ENCODE results near the gene C20orf141. TPM values are rescaled to one million over a fixed set of nuclear protein-coding genes. Genes with fewer than 3 reads are reported as not detected.
"Not testable (repeated sequence)": the region's sequence is repeated elsewhere in the genome, so short reads cannot be mapped to it uniquely, and the experiment has no call there.

C20orf141 gene
- not detected in 3 replicates for total RNA-seq
- long read RNA-seq = 0 reads

- no peak for DNase-seq (ENCODE audit: low spot score)
- no peak for TF ChIP-seq CTCF (IDR thresholded peaks at IDR 0.05)
- Mint-ChIP-seq H3K9me3 (ENCODE audit: low read depth) (peaks cover 15% of the 10 kb centered on the region), H3K4me1 (ENCODE audit: low read depth) (peaks cover 25% of the 10 kb centered on the region), H3K4me3 (ENCODE audit: unreplicated experiment) (no peak within 1 kb of the TSS), H3K27ac (ENCODE audit: unreplicated experiment) (peak within 1 kb of the TSS; percentile 77), H3K36me3 (ENCODE audit: low read depth) (peaks cover 9% of the 10 kb centered on the region), H3K27me3 (ENCODE audit: low read depth) (no peaks in the 10 kb centered on the region)
Measured at GRCh38 chr20:2814587-2815051, at the start of gene C20orf141. C20orf141 (plus strand) TSS chr20:2814987; CDS start chr20:2815185, 198 bp downstream.

- DNase-seq (ENCODE audit: low spot score) = no peak
- Mint-ChIP-seq H3K27ac (ENCODE audit: unreplicated experiment) (no peak overlapping the region), H3K27me3 (ENCODE audit: low read depth) (peaks cover 24% of the 10 kb centered on the region), H3K4me1 (ENCODE audit: low read depth) (peaks cover 14% of the 10 kb centered on the region), H3K36me3 (ENCODE audit: low read depth) (no peaks in the 10 kb centered on the region), H3K9me3 (ENCODE audit: low read depth) (no peaks in the 10 kb centered on the region), H3K4me3 (ENCODE audit: unreplicated experiment) (no peak overlapping the region)
- TF ChIP-seq CTCF (IDR thresholded peaks at IDR 0.05) = no peak
Measured at GRCh38 chr20:2767768-2768631, 46.8 kb upstream of the C20orf141 start.

- Mint-ChIP-seq H3K36me3 (ENCODE audit: low read depth) (no peaks in the 10 kb centered on the region), H3K27ac (ENCODE audit: unreplicated experiment) (no peak overlapping the region), H3K4me3 (ENCODE audit: unreplicated experiment) (no peak overlapping the region), H3K9me3 (ENCODE audit: low read depth) (no peaks in the 10 kb centered on the region), H3K27me3 (ENCODE audit: low read depth) (peaks cover 18% of the 10 kb centered on the region), H3K4me1 (ENCODE audit: low read depth) (peaks cover 14% of the 10 kb centered on the region)
- TF ChIP-seq CTCF (IDR thresholded peaks at IDR 0.05) = no peak
- DNase-seq (ENCODE audit: low spot score) = no peak
Measured at GRCh38 chr20:2768632-2769015, 46.2 kb upstream of the C20orf141 start.

- not testable (repeated sequence) for H3K27ac Mint-ChIP-seq (ENCODE audit: unreplicated experiment); H3K36me3 Mint-ChIP-seq (ENCODE audit: low read depth); H3K4me3 Mint-ChIP-seq (ENCODE audit: unreplicated experiment); H3K9me3 Mint-ChIP-seq (ENCODE audit: low read depth)
- H3K27me3 Mint-ChIP-seq (ENCODE audit: low read depth) = peaks cover 15% of the 10 kb centered on the region
- peak; percentile 41 for DNase-seq (ENCODE audit: low spot score)
- H3K4me1 Mint-ChIP-seq (ENCODE audit: low read depth) = peaks cover 14% of the 10 kb centered on the region
Measured at GRCh38 chr20:2770091-2770490, 44.7 kb upstream of the C20orf141 start.

GRCh38 chr20:2771631-2772080 is 43.1 kb upstream of the C20orf141 start:
- H3K27ac Mint-ChIP-seq (ENCODE audit: unreplicated experiment) = no peak overlapping the region
- peaks cover 14% of the 10 kb centered on the region for H3K4me1 Mint-ChIP-seq (ENCODE audit: low read depth)
- peak; percentile 55 for DNase-seq (ENCODE audit: low spot score)
- no peaks in the 10 kb centered on the region for H3K36me3 Mint-ChIP-seq (ENCODE audit: low read depth)
- TF ChIP-seq CTCF (IDR thresholded peaks at IDR 0.05) = no peak
- peaks cover 19% of the 10 kb centered on the region for H3K27me3 Mint-ChIP-seq (ENCODE audit: low read depth)
- H3K9me3 Mint-ChIP-seq (ENCODE audit: low read depth) = no peaks in the 10 kb centered on the region
- no peak overlapping the region for H3K4me3 Mint-ChIP-seq (ENCODE audit: unreplicated experiment)
